HUES6 (cell line): ENCODE measurements around the gene DSCAM.
"Not testable (repeated sequence)": the region's sequence is repeated elsewhere in the genome, so short reads cannot be mapped to it uniquely, and the experiment has no call there.

Experiments used
- H3K27ac ChIP-seq: 2 replicates; pipeline ENCODE4 v1.7.0; 2013; ENCODE audit warnings: low read depth, mild to moderate bottlenecking, low read length, inconsistent platforms
- H3K27me3 ChIP-seq: 2 replicates; pipeline ENCODE4 v1.6.1; 2013; ENCODE audit warnings: low read length; ENCODE audit not compliant: control insufficient read depth, insufficient read depth
- H3K36me3 ChIP-seq: 2 replicates; pipeline ENCODE4 v1.6.1; 2013; ENCODE audit warnings: low read length; ENCODE audit not compliant: control insufficient read depth, insufficient read depth
- H3K4me1 ChIP-seq: 2 replicates; pipeline ENCODE4 v1.6.1; 2013; ENCODE audit warnings: low read length; ENCODE audit not compliant: control insufficient read depth, insufficient read depth
- H3K4me3 ChIP-seq: 2 replicates; pipeline ENCODE4 v1.5.1; 2013; ENCODE audit warnings: low read depth, low read length
- H3K9ac ChIP-seq: one replicate; pipeline ENCODE4 v1.6.1; 2013; ENCODE audit warnings: mild to moderate bottlenecking, low read length
- H3K9me3 ChIP-seq: 2 replicates; pipeline ENCODE4 v1.6.1; 2013; ENCODE audit warnings: low read depth, low read length; ENCODE audit not compliant: control insufficient read depth, insufficient read depth

DSCAM gene, protein sequence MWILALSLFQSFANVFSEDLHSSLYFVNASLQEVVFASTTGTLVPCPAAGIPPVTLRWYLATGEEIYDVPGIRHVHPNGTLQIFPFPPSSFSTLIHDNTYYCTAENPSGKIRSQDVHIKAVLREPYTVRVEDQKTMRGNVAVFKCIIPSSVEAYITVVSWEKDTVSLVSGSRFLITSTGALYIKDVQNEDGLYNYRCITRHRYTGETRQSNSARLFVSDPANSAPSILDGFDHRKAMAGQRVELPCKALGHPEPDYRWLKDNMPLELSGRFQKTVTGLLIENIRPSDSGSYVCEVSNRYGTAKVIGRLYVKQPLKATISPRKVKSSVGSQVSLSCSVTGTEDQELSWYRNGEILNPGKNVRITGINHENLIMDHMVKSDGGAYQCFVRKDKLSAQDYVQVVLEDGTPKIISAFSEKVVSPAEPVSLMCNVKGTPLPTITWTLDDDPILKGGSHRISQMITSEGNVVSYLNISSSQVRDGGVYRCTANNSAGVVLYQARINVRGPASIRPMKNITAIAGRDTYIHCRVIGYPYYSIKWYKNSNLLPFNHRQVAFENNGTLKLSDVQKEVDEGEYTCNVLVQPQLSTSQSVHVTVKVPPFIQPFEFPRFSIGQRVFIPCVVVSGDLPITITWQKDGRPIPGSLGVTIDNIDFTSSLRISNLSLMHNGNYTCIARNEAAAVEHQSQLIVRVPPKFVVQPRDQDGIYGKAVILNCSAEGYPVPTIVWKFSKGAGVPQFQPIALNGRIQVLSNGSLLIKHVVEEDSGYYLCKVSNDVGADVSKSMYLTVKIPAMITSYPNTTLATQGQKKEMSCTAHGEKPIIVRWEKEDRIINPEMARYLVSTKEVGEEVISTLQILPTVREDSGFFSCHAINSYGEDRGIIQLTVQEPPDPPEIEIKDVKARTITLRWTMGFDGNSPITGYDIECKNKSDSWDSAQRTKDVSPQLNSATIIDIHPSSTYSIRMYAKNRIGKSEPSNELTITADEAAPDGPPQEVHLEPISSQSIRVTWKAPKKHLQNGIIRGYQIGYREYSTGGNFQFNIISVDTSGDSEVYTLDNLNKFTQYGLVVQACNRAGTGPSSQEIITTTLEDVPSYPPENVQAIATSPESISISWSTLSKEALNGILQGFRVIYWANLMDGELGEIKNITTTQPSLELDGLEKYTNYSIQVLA (N-terminal part only)

GRCh38 chr21:40846587-40847411, at the start of gene DSCAM:
DSCAM (minus strand) TSS chr21:40847158; CDS start chr21:40846661, 497 bp downstream.
- Histone ChIP-seq H3K9me3 (no peaks in the 10 kb centered on the region), H3K36me3 (no peaks in the 10 kb centered on the region), H3K4me1 (peaks cover 6% of the 10 kb centered on the region; the same call in 1 of the 2 replicates), H3K27me3 (peaks cover 77% of the 10 kb centered on the region), H3K9ac (no peak within 1 kb of the TSS), H3K27ac (no peak within 1 kb of the TSS), H3K4me3 (peak within 1 kb of the TSS; percentile 72)

- not testable (repeated sequence) for H3K9ac ChIP-seq, H3K36me3 ChIP-seq, H3K4me3 ChIP-seq, H3K4me1 ChIP-seq, H3K27ac ChIP-seq, H3K27me3 ChIP-seq
- peaks cover 48% of the 10 kb centered on the region for H3K9me3 ChIP-seq
Observed at GRCh38 chr21:40895697-40896096, 48.7 kb upstream of the DSCAM start.

DNA sequence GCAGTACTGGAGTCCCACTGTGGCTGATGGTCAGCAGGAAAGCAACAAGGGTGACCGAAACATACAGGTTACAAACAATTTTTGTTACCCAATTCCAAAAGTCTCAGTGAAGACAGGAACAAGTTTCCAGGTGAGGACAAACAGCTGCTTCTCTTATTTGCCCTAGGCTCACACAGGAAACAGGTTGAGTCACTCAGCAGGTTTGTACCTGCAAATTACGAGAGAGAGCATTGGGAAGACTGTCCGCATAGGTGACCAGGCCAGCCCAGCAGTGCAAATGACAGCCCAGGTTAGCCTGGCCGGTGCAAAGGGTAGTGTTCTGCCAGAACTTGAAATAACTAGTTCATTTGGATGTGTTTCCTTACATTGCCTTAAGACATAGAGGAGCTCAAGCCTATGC, 40.0 kb upstream of the DSCAM start:
- Histone ChIP-seq H3K9me3 (no peaks in the 10 kb centered on the region), H3K4me1 (no peaks in the 10 kb centered on the region), H3K27ac (no peak overlapping the region), H3K4me3 (no peak overlapping the region), H3K27me3 (no peaks in the 10 kb centered on the region), H3K9ac (no peak overlapping the region), H3K36me3 (no peaks in the 10 kb centered on the region)

DNA sequence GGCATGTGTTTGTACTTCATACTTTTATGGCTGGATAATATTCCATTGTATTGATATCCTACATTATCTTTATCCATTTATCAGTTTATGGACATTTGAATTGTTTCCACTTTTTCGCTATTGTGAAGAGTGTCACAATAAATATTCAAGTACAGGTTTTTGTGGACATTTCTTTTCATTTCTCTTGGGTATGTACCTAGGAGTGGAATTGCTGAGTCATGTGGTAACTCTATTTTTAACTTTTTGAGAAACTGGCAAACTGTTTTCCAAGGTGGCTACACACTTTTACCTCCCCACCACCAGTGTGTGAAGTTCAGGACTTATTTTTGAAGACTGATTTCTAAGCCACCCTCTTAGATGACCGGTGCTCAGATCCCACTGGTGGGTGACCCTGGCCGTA, 39.0 kb upstream of the DSCAM start:
- Histone ChIP-seq H3K9me3 (no peaks in the 10 kb centered on the region), H3K4me1 (no peaks in the 10 kb centered on the region), H3K27ac (no peak overlapping the region)

GRCh38 chr21:40882192-40882915, 35.4 kb upstream of the DSCAM start:
- Histone ChIP-seq H3K9me3 (no peaks in the 10 kb centered on the region), H3K9ac (no peak overlapping the region), H3K36me3 (no peaks in the 10 kb centered on the region), H3K27ac (no peak overlapping the region), H3K27me3 (no peaks in the 10 kb centered on the region), H3K4me1 (no peaks in the 10 kb centered on the region), H3K4me3 (no peak overlapping the region)

More for the DNA sequence above, 39.0 kb upstream of the DSCAM start:
- H3K4me3 ChIP-seq, result no peak overlapping the region
- no peaks in the 10 kb centered on the region for H3K36me3 ChIP-seq
- H3K9ac ChIP-seq, result no peak overlapping the region
- no peaks in the 10 kb centered on the region for H3K27me3 ChIP-seq

DNA sequence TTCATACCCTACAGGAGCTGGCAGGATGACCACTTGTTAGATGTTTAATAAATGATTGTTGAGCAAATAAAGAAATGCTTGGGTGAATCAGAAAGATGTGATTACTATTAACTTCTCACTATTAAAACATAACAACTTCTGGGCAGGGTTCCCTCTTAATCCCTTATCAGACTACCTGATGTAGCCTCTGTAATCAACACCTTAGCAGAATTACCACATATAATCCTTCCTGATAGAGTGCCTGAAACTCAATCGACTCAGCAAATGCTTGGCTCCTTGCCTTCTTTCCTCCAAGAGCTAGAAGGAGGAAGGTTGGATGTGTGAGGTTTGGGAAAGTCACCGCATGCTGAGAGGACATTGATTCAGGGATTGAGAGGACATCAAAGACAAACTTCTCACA, 34.8 kb upstream of the DSCAM start:
- H3K27me3 ChIP-seq, result no peaks in the 10 kb centered on the region
- no peak overlapping the region for H3K4me3 ChIP-seq
- H3K9me3 ChIP-seq, result no peaks in the 10 kb centered on the region
- no peak overlapping the region for H3K27ac ChIP-seq
- no peak overlapping the region for H3K9ac ChIP-seq
- no peaks in the 10 kb centered on the region for H3K4me1 ChIP-seq
- no peaks in the 10 kb centered on the region for H3K36me3 ChIP-seq

DNA sequence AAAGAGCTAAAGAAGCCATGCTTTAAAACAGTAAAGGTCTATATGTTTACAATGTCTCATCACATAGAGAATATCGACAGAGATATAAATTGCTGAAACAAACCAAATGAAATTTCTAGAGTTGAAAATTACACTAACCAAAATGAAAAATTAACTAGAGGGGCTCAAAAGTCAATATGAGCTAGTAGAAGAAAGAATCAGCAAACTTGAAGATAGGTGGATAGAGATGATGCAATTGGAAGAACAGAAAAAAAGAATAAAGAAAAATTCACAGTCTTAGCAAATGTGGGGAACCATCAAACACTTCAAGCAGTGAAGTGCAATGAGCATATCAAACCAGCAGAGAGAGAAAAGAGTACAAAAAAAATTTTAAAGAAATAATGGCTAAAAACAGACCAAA, 24.1 kb upstream of the DSCAM start:
- no peak overlapping the region for H3K27ac ChIP-seq
- H3K4me3 ChIP-seq, result no peak overlapping the region
- H3K9me3 ChIP-seq, result 0 out of 2 replicates have a peak, but pooled peaks cover 3% of the 10 kb centered on the region
- H3K4me1 ChIP-seq, result no peaks in the 10 kb centered on the region
- H3K9ac ChIP-seq, result no peak overlapping the region
- no peaks in the 10 kb centered on the region for H3K36me3 ChIP-seq
- H3K27me3 ChIP-seq, result no peaks in the 10 kb centered on the region

DNA sequence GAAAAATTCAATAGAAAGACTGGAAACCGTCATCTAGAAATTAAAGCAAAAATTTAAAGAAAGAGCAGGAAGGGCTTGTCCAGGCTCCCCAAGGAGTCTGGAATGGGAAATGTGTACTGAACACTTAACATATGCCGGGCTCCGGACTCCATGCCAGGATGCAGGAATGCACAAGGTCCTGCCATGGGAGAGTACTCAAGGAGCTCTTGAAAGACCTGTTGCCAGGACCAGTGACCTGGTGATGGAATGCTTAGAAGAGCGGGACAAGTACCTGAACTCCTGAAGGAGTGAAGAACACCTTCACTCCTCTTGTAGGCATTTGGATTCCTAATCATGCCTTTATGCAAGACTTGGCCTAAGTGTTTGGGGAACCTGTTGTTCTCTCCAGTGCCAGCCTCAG, 16.9 kb upstream of the DSCAM start:
- H3K36me3 ChIP-seq, result no peaks in the 10 kb centered on the region
- no peak overlapping the region for H3K9ac ChIP-seq
- H3K4me3 ChIP-seq, result no peak overlapping the region
- peaks cover 6% of the 10 kb centered on the region; the same call in 1 of the 2 replicates for H3K9me3 ChIP-seq
- H3K27ac ChIP-seq, result no peak overlapping the region
- H3K27me3 ChIP-seq, result no peaks in the 10 kb centered on the region
- H3K4me1 ChIP-seq, result peaks cover 10% of the 10 kb centered on the region

- no peak overlapping the region for H3K4me3 ChIP-seq
Observed at GRCh38 chr21:40858517-40858916, 11.6 kb upstream of the DSCAM start.

More at GRCh38 chr21:40858517-40858916, 11.6 kb upstream of the DSCAM start:
- Histone ChIP-seq H3K4me1 (no peaks in the 10 kb centered on the region), H3K27me3 (no peaks in the 10 kb centered on the region), H3K9me3 (peaks cover 8% of the 10 kb centered on the region), H3K27ac (no peak overlapping the region), H3K36me3 (no peaks in the 10 kb centered on the region), H3K9ac (no peak overlapping the region)
